HCT116 (cell line): ENCODE results near the gene PRKCH. TPM values are rescaled to one million over a fixed set of nuclear protein-coding genes. Genes with fewer than 3 reads are reported as not detected.

ENCODE experiments used
- ATAC-seq: fragments of 200-7000 bp; cut with Tn5 transposase; 2 replicates; pipeline ENCODE4 v1.9.1; 2020; ENCODE audit warnings: mild to moderate bottlenecking, moderate library complexity
- BruUV-seq: library from RNA; stranded (reverse); fragments of 400-500 nt; replicated peaks from 2 replicates; lab custom pipeline; 2021; lab: Mats Ljungman, UMichigan
- CTCF ChIA-PET: fragments of 300-600 bp; sonication (Branson Sonifier 250); formaldehyde crosslinking; loops from one replicate; lab custom pipeline; 2021; ENCODE audit warnings: antibody characterized with exemption; lab: Charles Lee
- POLR2A ChIA-PET: fragments of 300-600, 350-600 bp; sonication (Branson Sonifier 250); formaldehyde crosslinking; loops from one replicate; lab custom pipeline; 2021; ENCODE audit warnings: antibody characterized with exemption; lab: Charles Lee
- RAD21 ChIA-PET, 2 experiments: fragments of 300-600 bp; sonication (Branson Sonifier 250); formaldehyde crosslinking; loops; one replicate each; lab custom pipeline; 2023; ENCODE audit warnings: low total read pairs in 2 of 2; ENCODE audit not compliant: uncharacterized antibody in 2 of 2, unreplicated experiment in 2 of 2, low non-redundant PET in 1 of 2; lab: Charles Lee
- DNase-seq: peaks from one replicate; pipeline ENCODE4 v3.0.0-alpha.2; 2010; ENCODE audit warnings: low read depth, low spot score
- H2AFZ ChIP-seq: fragments of 200-600 bp; shearing (Covaris generic), sonication (generic); 2 replicates; pipeline ENCODE4 v1.6.1; 2017; ENCODE audit warnings: low read depth, mixed run types, mixed read lengths, antibody characterized with exemption, low read length; ENCODE audit not compliant: poor library complexity, severe bottlenecking
- H3K27ac ChIP-seq: 2 replicates; pipeline ENCODE4 v1.5.1; 2012; ENCODE audit warnings: low read depth, low read length
- H3K27me3 ChIP-seq: fragments of 200-600 bp; sonication (generic); 2 replicates; pipeline ENCODE4 v1.6.1; 2016; ENCODE audit warnings: mixed run types, low read length, mixed read lengths; ENCODE audit not compliant: insufficient read depth
- H3K36me3 ChIP-seq, 2 experiments: fragments of 200-500 bp in 1 of 2; fragments of 200-600 bp in 1 of 2; sonication (Bioruptor generic) in 1 of 2; sonication (generic) in 1 of 2; 2 replicates each; pipeline versions ENCODE4 v1.5.1 to v1.6.1; 2014 to 2016; ENCODE audit warnings: low read length in 2 of 2, inconsistent platforms in 1 of 2, mixed read lengths in 1 of 2, mixed run types in 1 of 2; ENCODE audit not compliant: insufficient read depth in 2 of 2, control insufficient read depth in 1 of 2
- H3K4me1 ChIP-seq, 2 experiments: fragments of 200-600 bp in 1 of 2; sonication (generic) in 1 of 2; 2 replicates each; pipeline versions ENCODE4 v1.5.1 to v1.6.1; 2012 to 2017; ENCODE audit warnings: low read length in 2 of 2, inconsistent platforms in 1 of 2, mild to moderate bottlenecking in 1 of 2, mixed read lengths in 1 of 2, mixed run types in 1 of 2, moderate library complexity in 1 of 2; ENCODE audit not compliant: insufficient read depth in 2 of 2, control insufficient read depth in 1 of 2
- H3K4me2 ChIP-seq: fragments of 200-600 bp; sonication (generic); 2 replicates; pipeline ENCODE4 v1.6.1; 2017; ENCODE audit warnings: mixed run types, low read length, mixed read lengths
- H3K4me3 ChIP-seq, 2 experiments: fragments of 200-600 bp in 1 of 2; sonication (generic) in 1 of 2; replicated peaks in 1 of 2; 2 replicates each; pipeline ENCODE4 v1.5.1; 2011 to 2016; ENCODE audit warnings: low read length in 2 of 2, control low read depth in 1 of 2, low read depth in 1 of 2, mild to moderate bottlenecking in 1 of 2, mixed read lengths in 1 of 2, mixed run types in 1 of 2
- H3K79me2 ChIP-seq: fragments of 200-600 bp; sonication (generic); 2 replicates; pipeline ENCODE4 v1.6.1; 2017; ENCODE audit warnings: mild to moderate bottlenecking, mixed run types, low read length, moderate library complexity, mixed read lengths; ENCODE audit not compliant: insufficient read depth
- H3K9ac ChIP-seq: fragments of 200-600 bp; sonication (generic); 2 replicates; pipeline ENCODE4 v1.6.1; 2016; ENCODE audit warnings: low read length, mixed read lengths
- H3K9me2 ChIP-seq: fragments of 200-600 bp; sonication (generic), shearing (Covaris generic); 2 replicates; pipeline ENCODE4 v1.6.1; 2017; ENCODE audit warnings: mixed run types, mild to moderate bottlenecking, moderate library complexity; ENCODE audit not compliant: insufficient read depth
- H3K9me3 ChIP-seq, 2 experiments: fragments of 200-500 bp in 1 of 2; fragments of 200-600 bp in 1 of 2; sonication (Bioruptor generic) in 1 of 2; sonication (generic) in 1 of 2; 2 replicates each; pipeline ENCODE4 v1.6.1; 2014 to 2017; ENCODE audit warnings: low read length in 2 of 2, mixed read lengths in 2 of 2, inconsistent platforms in 1 of 2, low read depth in 1 of 2, mild to moderate bottlenecking in 1 of 2, mixed run types in 1 of 2, moderate library complexity in 1 of 2; ENCODE audit not compliant: control insufficient read depth in 1 of 2, insufficient read depth in 1 of 2
- H4K20me1 ChIP-seq: fragments of 200-600 bp; sonication (generic), shearing (Covaris generic); 2 replicates; pipeline ENCODE4 v1.6.1; 2017; ENCODE audit warnings: mixed run types, mild to moderate bottlenecking, moderate library complexity; ENCODE audit not compliant: insufficient read depth
- CEBPB ChIP-seq: IDR thresholded peaks from 2 replicates; pipeline ENCODE4 v1.6.1; 2012; ENCODE audit warnings: low read depth
- ELF1 ChIP-seq: IDR thresholded peaks from 2 replicates; pipeline ENCODE4 v1.6.1; 2012; ENCODE audit warnings: low read depth, borderline replicate concordance
- JUND ChIP-seq: IDR thresholded peaks from 2 replicates; pipeline ENCODE4 v1.6.1; 2012
- POLR2A ChIP-seq: IDR thresholded peaks from 2 replicates; pipeline ENCODE4 v1.7.0; 2011; ENCODE audit warnings: borderline replicate concordance; ENCODE audit not compliant: insufficient read depth, insufficient read length; ENCODE audit errors: extremely low read depth
- RAD21 ChIP-seq: IDR thresholded peaks from 2 replicates; pipeline ENCODE4 v1.6.1; 2012; ENCODE audit warnings: low read depth, mild to moderate bottlenecking
- SIN3A ChIP-seq: IDR thresholded peaks from 2 replicates; pipeline ENCODE4 v1.6.1; 2012; ENCODE audit warnings: low read depth
- TCF7L2 ChIP-seq: IDR thresholded peaks from 2 replicates; pipeline ENCODE4 v1.7.0; 2011; ENCODE audit warnings: borderline replicate concordance, inconsistent platforms; ENCODE audit not compliant: insufficient read depth, insufficient read length; ENCODE audit errors: extremely low read depth
- intact Hi-C: fragments of 100-400 bp; cut with micrococcal nuclease; formaldehyde crosslinking; loops from 2 replicates; pipeline ENCODE4 v1.10.0; 2022
- total RNA-seq: library from RNA; stranded (reverse); gene quantifications from one replicate; pipeline ENCODE4 v1.2.1, GENCODE V29; 2021; ENCODE audit not compliant: unreplicated experiment
- TF ChIP-seq, protein P1 (sequence below): IDR thresholded peaks from 2 replicates; pipeline ENCODE4 v1.6.1; 2011; ENCODE audit warnings: mild to moderate bottlenecking, low read length, moderate library complexity; ENCODE audit not compliant: insufficient replicate concordance; ENCODE audit errors: extremely low read depth
- TF ChIP-seq, protein P2 (sequence below), 3 experiments: fragments of 200-600 bp in 1 of 3; sonication (generic) in 1 of 3; IDR thresholded peaks in 2 of 3; conservative IDR thresholded peaks in 1 of 3; 2 replicates each; pipeline ENCODE4 v1.5.1; 2012 to 2017; ENCODE audit warnings: low read depth in 2 of 3, low read length in 2 of 3, antibody characterized with exemption in 1 of 3, borderline replicate concordance in 1 of 3, control low read depth in 1 of 3, mild to moderate bottlenecking in 1 of 3, mixed read lengths in 1 of 3, mixed run types in 1 of 3, moderate library complexity in 1 of 3; ENCODE audit not compliant: insufficient read depth in 1 of 3

Gene PRKCH
- total RNA-seq, 1 experiment from 2014 or later, result 16.6 TPM

DNA sequence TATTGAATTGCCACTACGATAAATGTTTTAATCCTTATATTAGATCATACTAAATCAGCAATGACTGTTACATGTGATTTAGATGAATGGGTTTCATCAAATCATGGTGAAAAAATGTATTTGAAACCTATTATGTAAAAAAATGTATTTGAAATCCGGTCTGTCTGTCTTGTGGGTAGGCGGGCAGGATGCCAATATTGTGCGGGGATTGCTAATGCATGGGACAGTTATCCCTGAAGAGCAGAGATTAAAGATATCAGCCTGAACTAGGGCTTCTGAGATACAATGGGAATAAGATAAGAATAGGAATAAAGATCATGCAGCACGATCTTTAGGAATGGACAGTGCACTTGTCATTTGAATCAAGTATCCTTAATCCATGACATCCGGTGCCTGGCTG is 134.0 kb downstream of the PRKCH start:
- Histone ChIP-seq H3K27ac (no peak overlapping the region), H2AFZ (no peak overlapping the region), H3K9me2 (no peaks in the 10 kb centered on the region), H3K4me2 (no peak overlapping the region), H3K9me3 (no peaks in the 10 kb centered on the region), H3K36me3 (peaks cover 0 to 9% of the 10 kb centered on the region in 2 experiments; a peak in 2 of 4 replicates), H4K20me1 (0 out of 2 replicates have a peak, but pooled peaks cover 3% of the 10 kb centered on the region), H3K4me3 (no peak overlapping the region), H3K9ac (no peak overlapping the region), H3K27me3 (no peaks in the 10 kb centered on the region), H3K79me2 (no peaks in the 10 kb centered on the region), H3K4me1 (no peaks in the 10 kb centered on the region)
- no peak for ATAC-seq
- ChIA-PET CTCF (interaction anchor here (0.9 kb wide), 1 partner anchor 382 kb away, joined by 4 read pairs; no protein-coding TSS in a partner anchor), RAD21 (no interaction called here), POLR2A (no interaction called here)
- no peak for TF ChIP-seq POLR2A
- no peak for TF ChIP-seq JUND
- TF ChIP-seq CEBPB, result no peak
- no peak for TF ChIP-seq ELF1
- TF ChIP-seq, protein P1, sequence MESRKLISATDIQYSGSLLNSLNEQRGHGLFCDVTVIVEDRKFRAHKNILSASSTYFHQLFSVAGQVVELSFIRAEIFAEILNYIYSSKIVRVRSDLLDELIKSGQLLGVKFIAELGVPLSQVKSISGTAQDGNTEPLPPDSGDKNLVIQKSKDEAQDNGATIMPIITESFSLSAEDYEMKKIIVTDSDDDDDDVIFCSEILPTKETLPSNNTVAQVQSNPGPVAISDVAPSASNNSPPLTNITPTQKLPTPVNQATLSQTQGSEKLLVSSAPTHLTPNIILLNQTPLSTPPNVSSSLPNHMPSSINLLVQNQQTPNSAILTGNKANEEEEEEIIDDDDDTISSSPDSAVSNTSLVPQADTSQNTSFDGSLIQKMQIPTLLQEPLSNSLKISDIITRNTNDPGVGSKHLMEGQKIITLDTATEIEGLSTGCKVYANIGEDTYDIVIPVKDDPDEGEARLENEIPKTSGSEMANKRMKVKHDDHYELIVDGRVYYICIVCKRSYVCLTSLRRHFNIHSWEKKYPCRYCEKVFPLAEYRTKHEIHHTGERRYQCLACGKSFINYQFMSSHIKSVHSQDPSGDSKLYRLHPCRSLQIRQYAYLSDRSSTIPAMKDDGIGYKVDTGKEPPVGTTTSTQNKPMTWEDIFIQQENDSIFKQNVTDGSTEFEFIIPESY, result no peak
- TF ChIP-seq SIN3A, result no peak
- no peak for TF ChIP-seq RAD21
- no peak for TF ChIP-seq TCF7L2
- TF ChIP-seq, protein P2, sequence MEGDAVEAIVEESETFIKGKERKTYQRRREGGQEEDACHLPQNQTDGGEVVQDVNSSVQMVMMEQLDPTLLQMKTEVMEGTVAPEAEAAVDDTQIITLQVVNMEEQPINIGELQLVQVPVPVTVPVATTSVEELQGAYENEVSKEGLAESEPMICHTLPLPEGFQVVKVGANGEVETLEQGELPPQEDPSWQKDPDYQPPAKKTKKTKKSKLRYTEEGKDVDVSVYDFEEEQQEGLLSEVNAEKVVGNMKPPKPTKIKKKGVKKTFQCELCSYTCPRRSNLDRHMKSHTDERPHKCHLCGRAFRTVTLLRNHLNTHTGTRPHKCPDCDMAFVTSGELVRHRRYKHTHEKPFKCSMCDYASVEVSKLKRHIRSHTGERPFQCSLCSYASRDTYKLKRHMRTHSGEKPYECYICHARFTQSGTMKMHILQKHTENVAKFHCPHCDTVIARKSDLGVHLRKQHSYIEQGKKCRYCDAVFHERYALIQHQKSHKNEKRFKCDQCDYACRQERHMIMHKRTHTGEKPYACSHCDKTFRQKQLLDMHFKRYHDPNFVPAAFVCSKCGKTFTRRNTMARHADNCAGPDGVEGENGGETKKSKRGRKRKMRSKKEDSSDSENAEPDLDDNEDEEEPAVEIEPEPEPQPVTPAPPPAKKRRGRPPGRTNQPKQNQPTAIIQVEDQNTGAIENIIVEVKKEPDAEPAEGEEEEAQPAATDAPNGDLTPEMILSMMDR (IDR thresholded peaks at IDR 0.05 in 2 of 3, conservative IDR thresholded peaks at IDR 0.05 in 1 of 3; ENCODE audit: borderline replicate concordance in 1 of 3, insufficient read depth in 1 of 3, low read depth in 2 of 3, low read length in 2 of 3), result no peak
- intact Hi-C loops, result no loop called here
- no peak for DNase-seq
- no TSS peak for BruUV-seq
